Stimulated activated CD8-positive, alpha-beta memory T cell treated with anti-CD3 and anti-CD28 coated beads, Interleukin-12 subunit alpha, Interleukin-12 subunit beta, amount 100 ng/mL, for 4 hours (primary cell): ENCODE measurements around the gene ALDH1L1.
"Not testable (repeated sequence)": the region's sequence is repeated elsewhere in the genome, so short reads cannot be mapped to it uniquely, and the experiment has no call there.

ENCODE experiments used
- DNase-seq: peaks from one replicate; pipeline ENCODE4 v3.0.0-alpha.2; 2020; ENCODE audit warnings: low read depth

ALDH1L1 gene

GRCh38 chr3:126081618-126082361 lies 98.6 kb downstream of the ALDH1L1 start:
- DNase-seq: no peak

DNA sequence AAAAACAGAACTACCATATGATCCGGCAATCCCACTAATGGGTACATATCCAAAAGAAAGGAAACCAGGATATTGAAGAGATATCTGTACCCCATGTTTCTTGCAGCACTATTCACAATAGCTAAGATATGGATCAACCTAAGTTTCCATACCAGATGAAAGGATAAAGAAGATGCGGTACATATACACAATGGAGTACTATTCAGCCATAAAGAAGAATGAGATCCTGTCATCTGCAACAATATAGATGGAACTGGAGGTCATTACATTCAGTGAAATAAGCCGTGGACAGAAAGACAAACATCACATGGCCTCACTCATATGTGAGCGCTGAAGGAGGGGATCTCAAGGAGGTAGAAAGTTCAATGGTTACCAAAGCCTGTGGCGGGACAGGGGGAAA lies 99.4 kb downstream of the ALDH1L1 start:
- no peak for DNase-seq

DNA sequence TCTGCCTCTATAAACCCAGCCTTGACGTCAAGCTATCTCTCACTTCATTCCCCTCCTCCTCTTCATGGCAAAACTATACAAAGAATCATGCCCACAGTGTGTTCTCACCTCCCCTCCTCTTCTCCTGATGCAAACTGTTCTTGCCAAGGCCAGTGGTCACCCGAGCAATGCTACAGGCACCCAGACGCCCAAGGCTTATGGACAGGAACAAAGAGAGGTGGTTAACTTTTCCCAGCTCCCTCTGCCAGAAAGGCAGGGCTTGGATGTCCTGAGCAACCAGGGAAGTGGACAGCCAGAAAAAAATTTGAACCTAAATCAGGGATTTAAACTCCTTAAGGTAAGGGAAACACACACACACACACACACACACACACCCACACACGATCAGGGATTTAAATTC lies 101.5 kb downstream of the ALDH1L1 start:
- no peak for DNase-seq

GRCh38 chr3:126077754-126078153 lies 102.6 kb downstream of the ALDH1L1 start:
- no peak for DNase-seq

DNA sequence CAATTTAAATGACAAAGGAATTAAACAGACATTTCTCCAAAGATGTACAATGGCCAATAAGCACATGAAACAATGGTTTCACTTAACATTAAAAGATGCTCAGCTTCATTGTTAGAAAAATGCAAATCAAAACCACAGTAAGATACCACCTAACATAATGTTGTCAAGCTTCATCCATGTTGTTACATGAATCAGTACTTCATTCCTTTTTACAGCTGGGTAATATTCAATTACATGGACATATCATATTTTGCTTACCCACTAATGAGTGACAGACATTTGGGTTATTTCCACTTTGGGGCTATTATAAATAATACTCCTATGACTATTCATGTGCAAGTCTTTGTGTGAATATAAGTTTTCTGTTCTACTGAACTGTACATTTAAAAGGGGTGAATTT lies 104.2 kb downstream of the ALDH1L1 start:
- DNase-seq: no peak

GRCh38 chr3:126070146-126070545 lies 110.2 kb downstream of the ALDH1L1 start:
- DNase-seq: no peak

- no peak for DNase-seq
These were observed 112.4 kb downstream of the ALDH1L1 start for GRCh38 chr3:126067959-126068358.

- DNase-seq: not testable (repeated sequence)
These were observed 113.7 kb downstream of the ALDH1L1 start for GRCh38 chr3:126066676-126067075.

- no peak for DNase-seq
These were observed 114.5 kb downstream of the ALDH1L1 start for GRCh38 chr3:126065876-126066275.

DNA sequence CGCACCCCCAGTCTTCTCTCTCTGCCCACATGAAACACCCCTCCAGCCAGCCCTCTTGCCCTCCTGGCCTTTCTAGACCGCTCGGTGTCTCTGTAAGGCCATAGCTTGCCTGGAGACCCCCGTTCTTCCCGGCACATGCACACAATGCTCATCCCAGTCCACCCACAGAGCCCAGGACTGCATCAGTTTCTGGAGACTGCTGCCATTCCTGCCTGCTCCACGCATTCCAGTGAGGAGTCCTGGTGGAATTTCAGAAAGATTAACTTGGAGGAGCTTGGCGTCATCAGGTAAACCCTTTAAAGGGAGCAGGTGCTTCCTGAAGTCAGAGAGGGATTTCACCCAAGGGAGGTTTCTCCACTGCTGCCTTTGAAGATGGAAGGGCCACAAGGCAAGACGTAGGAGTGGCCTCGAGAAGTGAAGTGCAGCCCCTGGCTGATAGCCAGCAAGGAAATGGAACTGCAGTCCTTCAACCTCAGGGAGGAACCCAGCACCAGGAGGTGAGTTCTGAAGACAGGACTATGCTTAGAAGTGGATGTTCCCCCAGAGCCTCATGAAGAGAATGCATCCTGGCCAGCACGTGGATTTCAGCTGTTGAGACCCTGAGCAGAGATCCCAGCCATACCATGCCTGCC lies 115.6 kb downstream of the ALDH1L1 start:
- DNase-seq: no peak

DNA sequence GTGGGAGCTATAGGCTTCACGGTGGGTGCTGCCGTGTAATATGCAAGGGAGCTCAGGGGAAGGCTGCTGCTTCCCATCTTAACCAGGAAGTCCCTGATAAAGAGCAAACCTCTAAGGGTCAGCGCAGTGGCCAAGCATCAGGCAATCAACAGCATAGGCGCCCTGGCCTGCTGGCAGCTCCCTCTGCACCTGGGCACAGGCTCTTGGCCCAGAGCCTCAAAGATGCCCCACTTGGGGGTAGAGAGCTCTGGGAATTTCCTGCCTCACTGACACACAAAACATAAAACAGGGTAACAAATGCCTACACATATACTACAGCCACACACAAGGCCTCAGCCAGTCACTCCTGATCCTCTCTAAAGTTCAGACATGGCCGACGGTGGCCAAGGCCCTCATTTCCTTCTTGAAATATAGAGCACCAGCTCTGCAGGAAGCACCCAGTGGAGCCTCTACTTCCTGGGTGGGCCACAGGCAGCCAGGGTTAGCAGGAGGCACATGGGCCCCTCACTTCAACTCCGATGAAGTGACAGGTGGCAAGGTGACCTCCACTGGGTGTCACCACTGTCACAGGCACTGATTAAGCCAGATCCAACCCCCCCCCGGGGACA lies 116.9 kb downstream of the ALDH1L1 start:
- DNase-seq: no peak

GRCh38 chr3:126061301-126062032 lies 118.9 kb downstream of the ALDH1L1 start:
- DNase-seq: no peak

GRCh38 chr3:126060613-126061145 lies 119.7 kb downstream of the ALDH1L1 start:
- DNase-seq: no peak

DNA sequence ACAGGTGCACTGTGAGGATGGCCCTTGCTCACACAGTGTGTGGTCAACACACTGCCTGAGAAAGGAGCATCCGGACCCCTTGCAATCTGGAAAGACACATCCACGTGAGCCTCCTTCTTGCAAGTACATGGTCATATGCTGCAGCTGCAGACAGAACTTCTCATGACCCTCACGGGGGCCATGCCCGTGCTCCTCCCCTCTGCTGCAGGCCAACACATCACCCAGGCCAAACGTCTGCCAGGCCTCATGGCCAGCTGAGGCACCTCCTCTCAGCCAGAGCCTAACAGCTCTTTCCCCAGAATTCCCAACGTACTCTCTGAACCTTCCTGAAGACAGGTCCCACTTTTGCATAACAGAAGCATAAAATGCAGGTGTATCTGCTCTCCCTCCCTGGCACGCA lies 121.7 kb downstream of the ALDH1L1 start:
- no peak for DNase-seq

GRCh38 chr3:126057936-126058335 lies 122.5 kb downstream of the ALDH1L1 start:
- DNase-seq: no peak

DNA sequence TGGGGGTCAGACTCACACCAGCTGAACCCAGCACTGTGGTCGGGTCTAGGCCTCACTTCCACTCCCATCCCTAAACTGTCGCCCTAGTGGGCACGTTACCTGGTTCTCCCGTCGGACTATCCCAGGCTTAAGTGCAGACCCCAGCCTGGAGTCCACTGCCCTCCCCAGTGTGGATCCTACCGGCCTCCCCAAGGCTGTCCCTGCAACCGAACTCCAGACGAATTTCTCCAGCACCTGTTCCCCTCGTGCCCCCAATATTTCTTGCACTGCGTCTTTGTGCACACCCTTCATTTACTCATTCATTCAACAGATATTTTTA lies 122.9 kb downstream of the ALDH1L1 start:
- no peak for DNase-seq

GRCh38 chr3:126056681-126057500 lies 123.5 kb downstream of the ALDH1L1 start:
- no peak for DNase-seq

- no peak for DNase-seq
These were observed 124.3 kb downstream of the ALDH1L1 start for GRCh38 chr3:126056088-126056487.

- DNase-seq: no peak
These were observed 125.5 kb downstream of the ALDH1L1 start for GRCh38 chr3:126054870-126055269.

DNA sequence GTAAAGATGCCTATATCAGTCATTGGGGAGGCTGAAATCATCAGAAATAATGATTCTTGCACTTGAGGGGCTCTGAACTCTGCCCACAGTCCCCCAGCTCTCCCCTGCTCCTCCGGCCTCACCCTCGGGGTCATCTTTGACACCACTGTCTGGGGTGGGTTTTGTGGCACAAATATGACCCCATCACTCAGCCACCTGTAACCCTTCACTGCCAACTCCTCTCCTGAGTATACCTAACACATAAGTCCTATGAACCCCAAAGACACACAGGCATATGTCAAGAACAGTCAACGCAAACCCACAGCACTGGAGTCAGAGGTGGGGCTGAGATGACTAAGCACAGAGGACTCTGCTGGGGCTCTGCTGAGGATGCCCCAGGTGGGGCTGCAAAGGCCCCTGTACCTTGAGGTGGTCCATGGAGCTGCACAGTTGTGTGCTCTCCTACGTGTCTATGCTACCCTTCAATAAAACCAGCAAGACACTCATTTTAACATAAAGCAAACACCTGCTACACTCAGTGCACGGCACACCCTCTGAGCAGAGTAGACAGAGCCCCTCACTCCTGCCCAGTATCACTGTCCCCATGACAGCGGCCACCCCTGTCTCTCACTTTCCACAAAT lies 126.3 kb downstream of the ALDH1L1 start:
- no peak for DNase-seq
